ENCODE results near the gene F2RL2.

DNA sequence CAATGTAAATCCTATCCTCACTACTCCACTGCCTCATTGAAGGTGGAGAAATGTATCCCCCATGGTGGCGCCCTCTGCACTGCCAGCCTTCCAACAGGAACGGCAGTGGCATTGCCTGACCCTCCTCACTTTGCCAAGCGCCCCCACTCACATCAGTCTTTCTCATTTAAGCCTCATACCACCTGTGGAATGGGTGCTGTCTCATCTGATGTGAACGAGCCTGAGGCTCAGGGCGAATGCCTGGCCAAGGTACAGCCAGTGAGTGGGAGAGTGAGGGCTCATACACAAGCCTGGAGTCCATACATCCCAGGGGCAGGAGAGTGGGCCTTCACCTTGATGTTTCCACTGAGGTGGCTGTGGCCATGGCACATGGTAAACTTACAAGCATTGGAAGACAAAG is 10.3 kb downstream of the F2RL2 start:
- TF ChIP-seq, protein P1, sequence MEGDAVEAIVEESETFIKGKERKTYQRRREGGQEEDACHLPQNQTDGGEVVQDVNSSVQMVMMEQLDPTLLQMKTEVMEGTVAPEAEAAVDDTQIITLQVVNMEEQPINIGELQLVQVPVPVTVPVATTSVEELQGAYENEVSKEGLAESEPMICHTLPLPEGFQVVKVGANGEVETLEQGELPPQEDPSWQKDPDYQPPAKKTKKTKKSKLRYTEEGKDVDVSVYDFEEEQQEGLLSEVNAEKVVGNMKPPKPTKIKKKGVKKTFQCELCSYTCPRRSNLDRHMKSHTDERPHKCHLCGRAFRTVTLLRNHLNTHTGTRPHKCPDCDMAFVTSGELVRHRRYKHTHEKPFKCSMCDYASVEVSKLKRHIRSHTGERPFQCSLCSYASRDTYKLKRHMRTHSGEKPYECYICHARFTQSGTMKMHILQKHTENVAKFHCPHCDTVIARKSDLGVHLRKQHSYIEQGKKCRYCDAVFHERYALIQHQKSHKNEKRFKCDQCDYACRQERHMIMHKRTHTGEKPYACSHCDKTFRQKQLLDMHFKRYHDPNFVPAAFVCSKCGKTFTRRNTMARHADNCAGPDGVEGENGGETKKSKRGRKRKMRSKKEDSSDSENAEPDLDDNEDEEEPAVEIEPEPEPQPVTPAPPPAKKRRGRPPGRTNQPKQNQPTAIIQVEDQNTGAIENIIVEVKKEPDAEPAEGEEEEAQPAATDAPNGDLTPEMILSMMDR (IDR thresholded peaks at IDR 0.05) = no peak
- TF ChIP-seq POLR2A (IDR thresholded peaks at IDR 0.05; ENCODE audit: low read depth) = no peak

All from esophagus muscularis mucosa (tissue), 3 donors.